Adrenal gland (tissue), 12 donors: Measurements from ENCODE around the gene BRME1. TPM values are rescaled to one million over a fixed set of nuclear protein-coding genes. Genes with fewer than 3 reads are reported as not detected.

ENCODE experiments used
- DNase-seq, 7 donors: peaks; one replicate each; pipeline ENCODE4 v3.0.0-alpha.2; 2019 to 2020
- H3K27ac ChIP-seq, 5 donors: fragments of 200-600 bp; sonication (generic) in 4 of 5; 1 replicate in 3 of 5; 2 replicates in 2 of 5; pipeline versions ENCODE4 v1.5.1 to v1.8.0; 2016 to 2020; ENCODE audit warnings: mild to moderate bottlenecking in 1 of 5
- H3K27me3 ChIP-seq: fragments of 200-600 bp; 2 replicates; pipeline ENCODE4 v1.8.0; 2021
- H3K36me3 ChIP-seq, 2 donors: fragments of 200-600 bp; replicated peaks in 1 of 2; 1 replicate in 1 of 2; 2 replicates in 1 of 2; pipeline versions ENCODE4 v1.5.1 to v1.8.0; 2018 to 2022
- H3K4me1 ChIP-seq, 2 donors: fragments of 200-600 bp; replicated peaks in 1 of 2; 1 replicate in 1 of 2; 2 replicates in 1 of 2; pipeline versions ENCODE4 v1.5.1 to v1.8.0; 2018 to 2021
- H3K4me3 ChIP-seq, 4 donors: fragments of 200-600 bp; sonication (generic) in 3 of 4; one replicate each; pipeline ENCODE4 v1.5.1; 2016 to 2018
- H3K9me3 ChIP-seq, 3 donors: fragments of 200-600 bp; sonication (generic) in 1 of 3; replicated peaks in 1 of 3; 1 replicate in 2 of 3; 2 replicates in 1 of 3; pipeline versions ENCODE4 v1.5.1 to v1.8.0; 2016 to 2021
- CTCF ChIP-seq, 6 experiments: fragments of 450-650 bp in 4 of 6; fragments of 200-600 bp in 2 of 6; sonication (generic) in 1 of 6; IDR thresholded peaks; 1 replicate in 5 of 6; 2 replicates in 1 of 6; pipeline versions ENCODE4 v1.5.1 to v1.8.0; 2016 to 2021; ENCODE audit warnings: antibody characterized with exemption in 6 of 6, mild to moderate bottlenecking in 2 of 6, moderate library complexity in 1 of 6
- POLR2A ChIP-seq, 2 donors: fragments of 450-650 bp; IDR thresholded peaks; one replicate each; pipeline ENCODE4 v1.6.1; 2017; ENCODE audit warnings: antibody characterized with exemption in 2 of 2, mild to moderate bottlenecking in 2 of 2, moderate library complexity in 1 of 2
- WGBS, 4 donors: extraction: QIAGEN DNeasy Blood & Tissue Kit in 2 of 4; methylation state at CpG; one replicate each; pipeline versions ENCODE4 v1.1.5 to v1.1.7; 2013 to 2017; 5-methylcytosine and 5-hydroxymethylcytosine counted together
- intact Hi-C, 2 donors: fragments of 100-400 bp; cut with DNase I; formaldehyde crosslinking; loops; one replicate each; pipeline versions ENCODE4 v1.14.1 to v1.15.0; 2022 to 2023
- polyA plus RNA-seq, 3 donors: library from polyadenylated mRNA; stranded (reverse); fragments of 200-250 nt in 2 of 3; fragments of 350-450 nt in 1 of 3; fragmentation: Illumina TruSeq in 1 of 3; extraction: RNeasy Lipid Tissue Mini Kit (QIAGEN cat#74804) in 1 of 3; gene quantifications; one replicate each; pipeline ENCODE4 v1.2.3, GENCODE V29; 2013 to 2014
- total RNA-seq, 9 donors: library from RNA; depleted of rRNA in 4 of 9; stranded (reverse); fragments of >200 nt in 4 of 9; fragments of 120-200 nt in 1 of 9; fragmentation: NEBNext Ultra II Directional in 1 of 9; extraction: Animal tissue kit (Norgen Biotek cat#: 25700) in 1 of 9; gene quantifications; one replicate each; pipeline versions ENCODE4 v1.1.0 to v1.2.4, GENCODE V29; 2013 to 2023
- donor health status: healthy with polysubstance abuse.
- donor health status: Bipolar disorder and iron deficiency.
- donor health status: DM: yes; HTN: yes; CAD: no.
- donor health status: DM: no; HTN: no; CAD: no.
- donor health status: DM: no; HTN: no; CAD: no.
- donor health status: DM: yes; HTN: yes; CAD: no.

BRME1 gene
- total and polyA plus RNA-seq, 12 donors, result 0.21 to 4.5 (median 1.4) TPM; not detected in 1

- 93 to 98% (median 95%) methylated on average over 8 to 13 of the region's 13 CpGs for WGBS, 4 donors
- DNase-seq, result no peak
- no peak overlapping the region for H3K4me3 ChIP-seq
Measured at GRCh38 chr19:13890136-13890535, 15.8 kb downstream of the BRME1 start.

GRCh38 chr19:13888281-13888680 is 17.6 kb downstream of the BRME1 start:
- WGBS, 4 donors, result 88 to 92% (median 90%) methylated on average over 13 to 16 of the region's 16 CpGs
- H3K27me3 ChIP-seq, result no peaks in the 10 kb centered on the region
- intact Hi-C loops, result loop anchor here (10.0 kb wide), 2 partner anchors 157 to 167 kb away; no protein-coding TSS in a partner anchor

More at GRCh38 chr19:13890136-13890535, 15.8 kb downstream of the BRME1 start:
- Histone ChIP-seq H3K9me3 (no peaks in the 10 kb centered on the region), H3K36me3 (no peaks in the 10 kb centered on the region), H3K27ac (no peak overlapping the region), H3K27me3 (no peaks in the 10 kb centered on the region), H3K4me1 (no peaks in the 10 kb centered on the region)
- no peak for TF ChIP-seq POLR2A (IDR thresholded peaks at IDR 0.05)
- no peak for TF ChIP-seq CTCF (IDR thresholded peaks at IDR 0.05)
- intact Hi-C loops, result no loop called here

GRCh38 chr19:13887517-13887916 is 18.4 kb downstream of the BRME1 start:
- no peak for TF ChIP-seq POLR2A (IDR thresholded peaks at IDR 0.05)
- whole genome bisulfite sequencing, 4 donors, result 59 to 79% (median 75%) methylated on average over 3 to 5 of the region's 5 CpGs
- intact Hi-C loops, result loop anchor here (10.0 kb wide), 2 partner anchors 157 to 167 kb away; no protein-coding TSS in a partner anchor
- no peaks in the 10 kb centered on the region for H3K36me3 ChIP-seq
- H3K9me3 ChIP-seq, result no peaks in the 10 kb centered on the region
- H3K27ac ChIP-seq, result no peak overlapping the region
- no peak overlapping the region for H3K4me3 ChIP-seq
- H3K4me1 ChIP-seq, result no peaks in the 10 kb centered on the region
- no peaks in the 10 kb centered on the region for H3K27me3 ChIP-seq
- no peak for DNase-seq

More at GRCh38 chr19:13888281-13888680, 17.6 kb downstream of the BRME1 start:
- H3K9me3 ChIP-seq, result no peaks in the 10 kb centered on the region
- H3K36me3 ChIP-seq, result no peaks in the 10 kb centered on the region
- H3K4me1 ChIP-seq, result no peaks in the 10 kb centered on the region
- H3K27ac ChIP-seq, result no peak overlapping the region
- no peak overlapping the region for H3K4me3 ChIP-seq
- no peak for DNase-seq
- TF ChIP-seq CTCF (IDR thresholded peaks at IDR 0.05) (no peak), POLR2A (IDR thresholded peaks at IDR 0.05) (no peak)

GRCh38 chr19:13887018-13887436 is 18.9 kb downstream of the BRME1 start:
- DNase-seq, result no peak
- H3K4me3 ChIP-seq, result no peak overlapping the region
- no peaks in the 10 kb centered on the region for H3K9me3 ChIP-seq
- WGBS, 4 donors, result 73 to 91% (median 87%) methylated on average over 8 to 16 of the region's 16 CpGs
- no peak overlapping the region for H3K27ac ChIP-seq
- no peaks in the 10 kb centered on the region for H3K36me3 ChIP-seq
- H3K27me3 ChIP-seq, result no peaks in the 10 kb centered on the region
- no peaks in the 10 kb centered on the region for H3K4me1 ChIP-seq
- TF ChIP-seq POLR2A (IDR thresholded peaks at IDR 0.05) (no peak), CTCF (IDR thresholded peaks at IDR 0.05) (no peak)
- intact Hi-C loops, result loop anchor here (10.0 kb wide), 2 partner anchors 158 to 168 kb away; no protein-coding TSS in a partner anchor

GRCh38 chr19:13885826-13886365 is 20.0 kb downstream of the BRME1 start:
- no peaks in the 10 kb centered on the region for H3K9me3 ChIP-seq
- H3K4me3 ChIP-seq, result no peak overlapping the region
- H3K27me3 ChIP-seq, result no peaks in the 10 kb centered on the region
- WGBS, 4 donors, result 67 to 97% (median 92%) methylated on average over 3 to 20 of the region's 20 CpGs
- no peak overlapping the region for H3K27ac ChIP-seq
- DNase-seq, result no peak
- H3K36me3 ChIP-seq, result no peaks in the 10 kb centered on the region
- TF ChIP-seq CTCF (IDR thresholded peaks at IDR 0.05), result no peak
- no peak for TF ChIP-seq POLR2A (IDR thresholded peaks at IDR 0.05)
- intact Hi-C loops, result loop anchor here (10.0 kb wide), 2 partner anchors 159 to 169 kb away; no protein-coding TSS in a partner anchor
- peaks cover 0 to 9% of the 10 kb centered on the region in 2 donors for H3K4me1 ChIP-seq
